SJCRH30 (cell line): ENCODE results near the gene HBA1. TPM values are rescaled to one million over a fixed set of nuclear protein-coding genes. Genes with fewer than 3 reads are reported as not detected.
"Not testable (repeated sequence)": the region's sequence is repeated elsewhere in the genome, so short reads cannot be mapped to it uniquely, and the experiment has no call there.

Experiments
- DNase-seq, 2 experiments: peaks; one replicate each; pipeline ENCODE4 v3.0.0-alpha.2; 2015 to 2020
- H3K27ac ChIP-seq: fragments of 250-450 bp; sonication (Bioruptor Pico); 2 replicates; pipeline ENCODE4 v1.5.1; 2020; ENCODE audit warnings: mild to moderate bottlenecking, moderate library complexity
- H3K27me3 ChIP-seq: fragments of 250-450 bp; sonication (Bioruptor Pico); 2 replicates; pipeline ENCODE4 v1.5.1; 2020; ENCODE audit warnings: mild to moderate bottlenecking, moderate library complexity
- H3K36me3 ChIP-seq: fragments of 250-450 bp; sonication (Bioruptor Pico); 2 replicates; pipeline ENCODE4 v1.5.1; 2020; ENCODE audit warnings: mild to moderate bottlenecking, moderate library complexity
- H3K4me1 ChIP-seq: fragments of 250-450 bp; sonication (Bioruptor Pico); 2 replicates; pipeline ENCODE4 v1.5.1; 2020; ENCODE audit warnings: mild to moderate bottlenecking, moderate library complexity
- H3K4me3 ChIP-seq: fragments of 250-450 bp; sonication (Bioruptor Pico); 2 replicates; pipeline ENCODE4 v1.5.1; 2020; ENCODE audit warnings: mild to moderate bottlenecking, moderate library complexity
- H3K9me3 ChIP-seq: fragments of 250-450 bp; sonication (Bioruptor Pico); replicated peaks from 2 replicates; pipeline ENCODE4 v1.5.1; 2020; ENCODE audit warnings: mild to moderate bottlenecking, moderate library complexity
- total RNA-seq: library from RNA; depleted of rRNA; stranded (reverse); fragments of >200 nt; shearing (Covaris generic); gene quantifications from 2 replicates; pipeline ENCODE4 v1.2.3, GENCODE V29; 2014

Gene HBA1
- total RNA-seq, 1 experiment from 2014 or later: not detected

GRCh38 chr16:152141-153128 is 24.0 kb upstream of the HBA1 start, which contains the start of gene HBZ:
TSS of gene HBZ (plus strand) at chr16:152644. CDS start at chr16:152910, 266 bp downstream.
- Histone ChIP-seq H3K27me3 (no peaks in the 10 kb centered on the region), H3K4me3 (no peak within 1 kb of the TSS), H3K4me1 (peaks cover 8% of the 10 kb centered on the region), H3K9me3 (no peaks in the 10 kb centered on the region), H3K36me3 (no peaks in the 10 kb centered on the region), H3K27ac (no peak within 1 kb of the TSS)
- no peak for DNase-seq

GRCh38 chr16:153129-153521 is 23.4 kb upstream of the HBA1 start:
- H3K27me3 ChIP-seq, H3K9me3 ChIP-seq, H3K4me3 ChIP-seq, DNase-seq, H3K27ac ChIP-seq, H3K4me1 ChIP-seq, H3K36me3 ChIP-seq: not testable (repeated sequence)

DNA sequence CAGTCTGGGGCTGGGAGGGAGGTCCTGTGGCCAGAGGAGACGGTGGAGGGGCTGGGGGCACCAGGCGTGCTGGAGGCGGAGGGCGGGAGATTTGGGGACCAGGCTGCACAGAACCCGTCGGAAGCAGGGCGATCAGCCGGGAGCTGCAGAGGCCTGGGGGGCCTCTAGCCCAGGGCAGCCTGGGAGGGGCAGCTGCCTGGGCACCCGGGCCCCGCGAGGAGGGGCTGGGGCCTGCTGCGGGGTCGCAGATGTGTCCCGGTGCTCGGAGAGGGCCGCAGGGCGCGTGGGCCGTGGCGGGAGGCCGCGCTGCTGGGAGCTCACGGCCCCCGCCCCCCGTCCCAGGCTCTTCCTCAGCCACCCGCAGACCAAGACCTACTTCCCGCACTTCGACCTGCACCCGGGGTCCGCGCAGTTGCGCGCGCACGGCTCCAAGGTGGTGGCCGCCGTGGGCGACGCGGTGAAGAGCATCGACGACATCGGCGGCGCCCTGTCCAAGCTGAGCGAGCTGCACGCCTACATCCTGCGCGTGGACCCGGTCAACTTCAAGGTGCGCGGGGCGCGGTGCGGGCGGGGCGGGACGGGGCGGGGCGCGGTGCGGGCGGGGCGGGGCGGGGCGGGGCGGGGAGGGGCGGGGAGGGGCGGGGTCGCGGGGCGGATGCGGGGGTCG is 22.8 kb upstream of the HBA1 start:
- H3K36me3 ChIP-seq, H3K4me1 ChIP-seq, H3K27me3 ChIP-seq: not testable (repeated sequence)

DNA sequence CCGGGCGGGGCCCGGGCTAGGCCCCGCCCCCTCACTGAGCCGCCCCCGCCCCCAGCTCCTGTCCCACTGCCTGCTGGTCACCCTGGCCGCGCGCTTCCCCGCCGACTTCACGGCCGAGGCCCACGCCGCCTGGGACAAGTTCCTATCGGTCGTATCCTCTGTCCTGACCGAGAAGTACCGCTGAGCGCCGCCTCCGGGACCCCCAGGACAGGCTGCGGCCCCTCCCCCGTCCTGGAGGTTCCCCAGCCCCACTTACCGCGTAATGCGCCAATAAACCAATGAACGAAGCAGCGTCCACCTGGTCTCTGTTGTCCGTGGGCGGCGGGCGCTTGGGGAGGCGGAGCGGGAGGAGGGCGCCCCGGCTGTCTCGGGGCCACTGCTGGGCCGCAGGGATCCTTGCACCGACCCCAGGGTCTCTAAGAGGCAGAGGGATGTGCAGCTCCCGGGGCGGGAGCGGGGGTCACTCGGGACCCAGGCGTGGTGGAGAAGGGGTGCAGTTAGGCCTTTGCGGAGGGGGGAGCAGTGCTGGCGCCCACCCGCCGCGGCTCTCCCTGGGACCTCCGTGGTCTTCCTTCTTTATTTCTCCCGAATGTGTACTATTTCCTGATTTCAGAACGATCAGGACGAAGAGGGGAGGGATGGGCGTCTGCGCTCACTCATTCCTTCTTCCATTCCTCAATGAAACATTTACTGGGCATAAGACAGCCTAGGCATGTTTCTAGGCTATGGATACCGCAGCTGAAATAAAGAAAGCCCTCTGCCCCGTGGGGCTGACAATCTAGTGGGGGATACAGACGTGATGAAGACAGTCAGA is 22.1 kb upstream of the HBA1 start:
- no peaks in the 10 kb centered on the region for H3K9me3 ChIP-seq
- H3K27me3 ChIP-seq: no peaks in the 10 kb centered on the region
- H3K36me3 ChIP-seq: no peaks in the 10 kb centered on the region
- peak; percentile 78 to 84 for DNase-seq
- peaks cover 3% of the 10 kb centered on the region; the same call in 1 of the 2 replicates for H3K4me1 ChIP-seq
- peak overlapping the region; percentile 60 for H3K4me3 ChIP-seq
- H3K27ac ChIP-seq: peak overlapping the region; percentile 15

More for the DNA sequence above, 22.8 kb upstream of the HBA1 start:
- DNase-seq, H3K9me3 ChIP-seq, H3K27ac ChIP-seq, H3K4me3 ChIP-seq: not testable (repeated sequence)

- Histone ChIP-seq H3K36me3 (no peaks in the 10 kb centered on the region), H3K9me3 (no peaks in the 10 kb centered on the region), H3K27me3 (no peaks in the 10 kb centered on the region), H3K4me1 (peaks cover 3% of the 10 kb centered on the region; the same call in 1 of the 2 replicates), H3K4me3 (peak overlapping the region; percentile 60), H3K27ac (peak overlapping the region; percentile 15)
- DNase-seq: no peak
Observed at GRCh38 chr16:155031-155398, 21.5 kb upstream of the HBA1 start.

- Histone ChIP-seq H3K9me3 (no peaks in the 10 kb centered on the region), H3K4me3 (no peak overlapping the region), H3K27me3 (no peaks in the 10 kb centered on the region), H3K36me3 (no peaks in the 10 kb centered on the region), H3K27ac (no peak overlapping the region), H3K4me1 (peaks cover 3% of the 10 kb centered on the region; the same call in 1 of the 2 replicates)
- no peak for DNase-seq
Observed at GRCh38 chr16:159136-159849, 17.2 kb upstream of the HBA1 start.

GRCh38 chr16:160242-160641 is 16.2 kb upstream of the HBA1 start:
- H3K9me3 ChIP-seq, H3K4me3 ChIP-seq, H3K4me1 ChIP-seq, H3K27me3 ChIP-seq, DNase-seq, H3K27ac ChIP-seq, H3K36me3 ChIP-seq: not testable (repeated sequence)

GRCh38 chr16:160691-161190 is 15.7 kb upstream of the HBA1 start:
- Histone ChIP-seq H3K4me1 (no peaks in the 10 kb centered on the region), H3K27me3 (no peaks in the 10 kb centered on the region)

GRCh38 chr16:162271-162991 is 14.0 kb upstream of the HBA1 start:
- H3K9me3 ChIP-seq: no peaks in the 10 kb centered on the region
- no peak overlapping the region for H3K4me3 ChIP-seq
- no peak overlapping the region for H3K27ac ChIP-seq
- H3K36me3 ChIP-seq: no peaks in the 10 kb centered on the region
- H3K4me1 ChIP-seq: no peaks in the 10 kb centered on the region
- no peak for DNase-seq
- H3K27me3 ChIP-seq: no peaks in the 10 kb centered on the region

More at GRCh38 chr16:160691-161190, 15.7 kb upstream of the HBA1 start:
- Histone ChIP-seq H3K27ac (no peak overlapping the region), H3K9me3 (no peaks in the 10 kb centered on the region), H3K36me3 (no peaks in the 10 kb centered on the region), H3K4me3 (no peak overlapping the region)
- DNase-seq: no peak

GRCh38 chr16:163139-163538 is 13.3 kb upstream of the HBA1 start:
- not testable (repeated sequence) for H3K36me3 ChIP-seq, H3K27ac ChIP-seq, DNase-seq, H3K4me3 ChIP-seq, H3K27me3 ChIP-seq, H3K4me1 ChIP-seq, H3K9me3 ChIP-seq

DNA sequence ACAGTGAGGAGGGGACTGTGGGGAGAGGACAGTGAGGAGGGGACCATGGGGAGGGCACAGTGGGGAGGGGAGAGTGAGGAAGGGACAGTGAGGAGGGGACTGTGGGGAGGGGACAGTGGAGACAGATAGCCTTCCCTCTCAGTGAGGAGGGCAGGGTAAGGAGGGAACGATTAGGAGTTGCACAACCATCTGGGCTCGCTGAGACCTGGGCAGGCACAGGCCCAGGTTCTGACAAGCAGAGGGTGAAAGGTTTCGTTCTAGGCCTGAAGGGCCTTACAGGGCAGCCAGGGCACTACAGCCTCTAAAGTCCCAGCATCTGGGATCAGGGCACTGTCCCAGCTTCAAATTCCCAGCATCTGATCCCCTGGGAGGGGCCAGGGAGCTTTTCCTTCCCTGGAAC is 12.8 kb upstream of the HBA1 start:
- H3K27ac ChIP-seq, H3K4me1 ChIP-seq, H3K36me3 ChIP-seq, H3K27me3 ChIP-seq, H3K9me3 ChIP-seq, H3K4me3 ChIP-seq, DNase-seq: not testable (repeated sequence)

DNA sequence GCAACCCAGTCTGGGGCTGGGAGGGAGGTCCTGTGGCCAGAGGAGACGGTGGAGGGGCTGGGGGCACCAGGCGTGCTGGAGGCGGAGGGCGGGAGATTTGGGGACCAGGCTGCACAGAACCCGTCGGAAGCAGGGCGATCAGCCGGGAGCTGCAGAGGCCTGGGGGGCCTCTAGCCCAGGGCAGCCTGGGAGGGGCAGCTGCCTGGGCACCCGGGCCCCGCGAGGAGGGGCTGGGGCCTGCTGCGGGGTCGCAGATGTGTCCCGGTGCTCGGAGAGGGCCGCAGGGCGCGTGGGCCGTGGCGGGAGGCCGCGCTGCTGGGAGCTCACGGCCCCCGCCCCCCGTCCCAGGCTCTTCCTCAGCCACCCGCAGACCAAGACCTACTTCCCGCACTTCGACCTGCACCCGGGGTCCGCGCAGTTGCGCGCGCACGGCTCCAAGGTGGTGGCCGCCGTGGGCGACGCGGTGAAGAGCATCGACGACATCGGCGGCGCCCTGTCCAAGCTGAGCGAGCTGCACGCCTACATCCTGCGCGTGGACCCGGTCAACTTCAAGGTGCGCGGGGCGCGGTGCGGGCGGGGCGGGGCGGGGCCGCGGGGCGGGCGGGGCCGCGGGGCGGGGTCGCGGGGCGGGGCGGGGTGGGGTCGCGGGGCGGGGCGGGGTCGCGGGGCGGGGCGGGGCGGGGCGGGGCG is 12.2 kb upstream of the HBA1 start:
- H3K4me3 ChIP-seq, DNase-seq, H3K27me3 ChIP-seq, H3K9me3 ChIP-seq, H3K4me1 ChIP-seq, H3K36me3 ChIP-seq, H3K27ac ChIP-seq: not testable (repeated sequence)

- H3K27ac ChIP-seq: no peak overlapping the region
- no peaks in the 10 kb centered on the region for H3K9me3 ChIP-seq
Observed at GRCh38 chr16:164827-165538, 11.5 kb upstream of the HBA1 start.

More at GRCh38 chr16:164827-165538, 11.5 kb upstream of the HBA1 start:
- no peaks in the 10 kb centered on the region for H3K4me1 ChIP-seq
- DNase-seq: no peak
- no peaks in the 10 kb centered on the region for H3K27me3 ChIP-seq
- no peaks in the 10 kb centered on the region for H3K36me3 ChIP-seq
- H3K4me3 ChIP-seq: no peak overlapping the region
